Activated CD4-positive, alpha-beta T cell treated with anti-CD3 and anti-CD28 coated beads for 4 hours (primary cell): ENCODE measurements around the gene CCDC116.
"Not testable (repeated sequence)": the region's sequence is repeated elsewhere in the genome, so short reads cannot be mapped to it uniquely, and the experiment has no call there.

Experiments used
- DNase-seq, 2 donors: peaks; one replicate each; pipeline ENCODE4 v3.0.0-alpha.2; 2020

Gene CCDC116, protein sequence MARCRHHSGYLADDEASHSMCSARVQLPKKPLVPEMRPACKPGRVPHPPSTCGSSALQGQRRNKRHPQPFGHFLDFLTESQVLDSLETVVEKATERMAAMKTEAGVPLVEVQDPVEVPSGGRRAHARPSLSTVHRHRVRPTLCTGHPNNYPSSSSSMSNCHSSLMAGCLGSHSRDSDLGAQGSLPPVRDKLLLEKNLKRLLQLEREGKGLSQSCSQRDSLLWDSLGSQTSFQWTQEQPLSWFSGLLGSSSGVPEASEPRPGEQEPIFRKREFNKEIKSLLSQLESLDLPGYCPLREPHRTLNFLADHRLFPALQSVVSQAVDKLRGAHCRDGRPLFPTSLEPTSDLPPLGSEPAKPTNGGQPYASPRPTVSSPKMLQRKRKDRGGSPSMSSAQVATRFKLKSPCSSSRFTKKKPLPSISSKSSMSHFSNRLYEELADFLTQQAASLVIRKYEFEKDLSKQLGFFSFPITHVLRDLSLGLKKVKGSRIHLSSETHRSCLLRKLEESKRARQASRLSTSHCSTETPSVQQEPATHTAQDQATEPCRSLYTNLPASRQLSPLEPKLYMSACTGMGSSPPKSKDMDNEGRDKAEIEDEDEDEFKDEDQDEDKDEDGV

DNA sequence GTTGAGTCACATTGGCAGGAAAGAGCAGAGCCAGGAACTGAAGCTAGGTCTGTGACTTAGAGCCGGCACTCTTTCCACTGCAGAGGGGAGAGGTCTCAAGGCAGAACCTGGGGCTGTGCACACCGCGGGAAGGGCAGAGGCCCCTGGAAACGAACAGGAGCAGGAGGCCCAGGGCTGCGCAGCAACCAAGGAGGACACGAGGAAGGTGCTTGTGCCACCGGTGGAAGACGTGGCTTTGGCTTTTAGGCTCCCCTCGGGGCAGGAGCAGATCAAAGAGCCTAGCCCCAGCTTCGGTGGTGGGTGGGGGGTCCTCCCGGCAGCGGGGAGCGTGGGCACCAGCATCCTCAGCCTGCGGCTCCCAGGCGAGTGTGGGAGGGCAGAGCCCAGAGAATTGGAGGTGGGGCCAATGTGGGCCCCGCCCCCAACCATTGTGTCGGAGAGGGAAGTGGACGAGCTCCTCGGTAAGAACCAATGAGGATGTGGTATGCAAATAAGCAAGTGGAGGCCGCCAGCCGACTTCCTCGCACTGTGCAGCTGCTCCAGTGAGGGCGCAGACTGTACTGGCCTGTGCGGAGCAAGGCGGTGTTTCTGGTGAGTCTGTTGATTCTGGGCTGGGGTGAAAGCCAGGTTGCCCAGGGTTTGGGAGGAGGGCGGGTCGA lies at the start of gene CCDC116:
CCDC116 (plus strand) TSS at position 524 of the 659 bp plus-strand sequence. CDS start 422 bp downstream, outside the sequence.
- peak; percentile 47 to 59 for DNase-seq

DNA sequence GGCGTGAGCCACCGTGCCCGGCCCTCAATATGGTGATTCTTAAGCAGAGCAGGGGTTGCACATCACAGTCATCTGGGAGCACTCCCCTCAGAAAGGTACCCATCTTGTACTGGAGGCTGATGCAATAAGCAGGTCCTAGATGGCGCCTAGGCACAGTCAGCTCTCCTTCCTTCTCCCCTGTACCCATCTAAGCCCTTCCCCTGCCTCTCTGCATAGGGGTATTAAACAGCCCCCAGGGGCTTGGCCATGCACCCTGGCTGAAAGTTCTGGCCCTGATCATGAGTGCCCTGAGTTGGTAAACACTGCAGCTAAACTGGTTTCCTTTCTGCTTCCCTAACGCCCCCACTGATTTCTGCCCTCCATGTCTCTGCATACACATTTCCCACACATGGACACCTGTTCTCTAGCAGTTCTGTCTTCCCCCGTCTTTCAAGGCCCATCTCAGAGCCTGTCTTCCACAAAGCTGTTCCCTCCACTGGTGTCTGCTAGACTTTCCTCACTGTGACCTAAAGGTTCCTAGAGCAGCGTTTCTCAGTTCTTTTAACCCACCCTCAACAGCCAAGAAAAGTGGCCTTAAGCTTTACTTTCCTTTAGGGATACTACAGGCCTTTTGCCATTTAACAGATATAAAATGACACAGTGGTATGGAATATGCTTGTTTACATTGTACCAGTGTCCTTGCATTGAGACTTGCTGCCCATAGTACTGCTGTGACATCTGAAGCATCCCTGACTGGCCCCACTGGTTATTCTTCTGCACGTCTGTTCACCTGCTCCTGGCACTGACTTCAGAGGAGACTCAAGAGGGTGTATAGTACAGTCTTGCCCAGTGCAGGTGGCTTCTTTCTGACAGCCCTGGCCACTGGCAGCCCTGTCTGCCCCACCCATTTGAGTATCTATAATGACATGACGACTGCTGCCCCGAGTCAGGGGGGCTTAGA lies 49.5 kb upstream of the CCDC116 start:
- no peak for DNase-seq

GRCh38 chr22:21585389-21585788 lies 47.2 kb upstream of the CCDC116 start:
- no peak for DNase-seq

- no peak for DNase-seq
These were observed 44.6 kb upstream of the CCDC116 start for GRCh38 chr22:21587803-21588611.

GRCh38 chr22:21589396-21589795 lies 43.2 kb upstream of the CCDC116 start:
- DNase-seq = no peak

GRCh38 chr22:21590809-21591641 lies 41.5 kb upstream of the CCDC116 start:
- DNase-seq = no peak

DNA sequence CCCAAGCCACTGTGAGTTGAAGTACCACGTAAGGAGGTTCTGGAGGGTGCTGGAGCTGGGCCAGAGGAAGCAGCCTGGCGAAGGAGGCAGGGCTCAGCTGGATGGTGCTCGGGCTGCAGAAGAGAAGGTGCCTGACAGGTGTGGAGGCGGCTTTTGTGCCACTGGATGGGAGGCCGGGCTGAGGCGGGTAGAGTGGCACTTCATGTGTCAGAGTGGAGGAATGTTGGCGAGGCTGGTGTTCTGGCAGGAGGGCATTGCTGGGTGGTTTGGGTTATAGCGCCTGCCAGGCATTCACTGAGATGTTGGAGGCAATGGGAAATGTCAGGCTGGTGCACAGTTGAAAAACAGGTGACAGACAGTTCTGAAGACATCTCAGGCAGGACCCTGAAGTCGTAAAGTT lies 40.9 kb upstream of the CCDC116 start:
- no peak for DNase-seq

DNA sequence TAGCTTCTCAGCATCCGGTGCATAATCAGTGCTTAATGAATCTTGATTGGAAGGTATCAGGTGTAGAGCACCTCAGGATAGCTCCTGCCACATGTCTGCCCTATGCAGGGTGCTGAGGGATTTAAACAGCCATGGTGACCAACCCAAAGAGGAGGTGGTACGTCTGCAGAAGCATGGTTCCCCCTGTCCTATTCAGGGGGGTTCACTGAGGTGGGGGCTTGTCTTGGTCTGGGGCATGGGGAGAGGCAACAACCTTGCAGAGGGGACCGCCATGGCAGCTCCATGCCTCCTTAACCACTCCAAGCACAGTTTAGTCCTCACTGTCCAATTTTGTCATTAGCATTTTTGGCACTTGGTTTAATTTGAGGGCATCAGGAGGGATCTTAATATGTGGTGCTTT lies 40.1 kb upstream of the CCDC116 start:
- DNase-seq = no peak

GRCh38 chr22:21593406-21594232 lies 38.9 kb upstream of the CCDC116 start:
- DNase-seq = no peak

DNA sequence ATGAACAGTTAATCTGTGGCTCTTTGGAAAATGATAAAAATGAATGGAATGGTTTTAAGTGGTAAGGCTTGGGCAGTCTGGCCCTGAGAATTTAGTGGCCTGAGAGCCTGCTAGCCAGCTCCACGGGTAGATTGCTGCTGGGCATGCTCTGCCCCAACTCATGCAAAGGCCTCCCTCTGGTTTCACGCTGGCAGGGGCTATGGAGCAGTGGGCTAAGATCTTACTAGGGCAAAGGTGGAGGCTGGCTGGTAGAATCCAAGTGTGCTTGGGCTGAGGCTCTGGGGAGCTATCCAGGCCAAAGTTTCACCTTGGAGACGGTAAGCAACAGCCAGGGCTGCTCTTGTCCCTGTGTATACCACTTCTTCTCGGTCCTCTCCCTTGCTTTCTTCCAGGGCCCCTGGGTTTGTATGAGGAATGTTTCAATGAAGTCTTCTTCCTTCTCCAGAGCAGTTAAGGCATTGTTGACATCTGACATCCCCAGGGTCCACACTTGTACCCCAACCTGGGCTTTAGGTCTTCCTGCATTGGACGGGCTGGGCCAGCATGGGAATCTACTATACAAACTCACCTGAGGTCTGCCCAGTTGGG lies 37.6 kb upstream of the CCDC116 start:
- DNase-seq = no peak

DNA sequence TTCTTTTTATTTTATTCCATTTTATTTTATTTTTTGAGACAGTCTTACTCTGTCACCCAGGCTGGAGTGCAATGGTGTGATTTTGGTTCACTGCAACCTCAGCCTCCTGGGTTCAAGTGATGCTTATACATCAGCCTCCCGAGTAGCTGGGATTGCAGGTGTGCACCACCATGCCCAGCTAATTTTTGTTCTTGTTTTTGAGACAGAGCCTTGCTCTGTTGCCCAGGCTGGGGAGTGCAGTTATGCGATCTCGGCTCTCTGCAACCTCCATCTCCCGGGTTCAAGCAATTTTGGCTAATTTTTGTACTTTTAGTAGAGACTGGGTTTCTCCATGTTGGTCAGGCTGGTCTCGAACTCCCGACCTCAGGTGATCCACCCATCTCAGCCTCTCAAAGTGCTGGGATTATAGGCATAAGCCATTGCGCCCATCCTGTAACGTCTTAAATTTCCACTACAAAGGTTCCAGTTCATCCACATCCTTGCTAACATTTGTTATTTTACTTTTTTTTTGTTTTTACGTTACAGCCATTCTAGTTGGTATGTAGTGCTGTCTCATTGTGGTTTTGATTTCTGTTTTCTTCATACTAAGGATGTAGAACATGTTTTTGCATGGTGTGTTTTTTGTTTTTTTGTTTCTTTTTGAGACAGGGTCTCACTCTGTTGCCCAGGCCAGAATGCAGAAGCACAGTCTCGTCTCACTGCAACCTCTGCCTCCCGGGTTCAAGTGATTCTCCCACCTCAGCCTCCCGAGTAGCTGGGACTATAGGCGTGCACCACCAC lies 36.0 kb upstream of the CCDC116 start:
- DNase-seq = not testable (repeated sequence)

DNA sequence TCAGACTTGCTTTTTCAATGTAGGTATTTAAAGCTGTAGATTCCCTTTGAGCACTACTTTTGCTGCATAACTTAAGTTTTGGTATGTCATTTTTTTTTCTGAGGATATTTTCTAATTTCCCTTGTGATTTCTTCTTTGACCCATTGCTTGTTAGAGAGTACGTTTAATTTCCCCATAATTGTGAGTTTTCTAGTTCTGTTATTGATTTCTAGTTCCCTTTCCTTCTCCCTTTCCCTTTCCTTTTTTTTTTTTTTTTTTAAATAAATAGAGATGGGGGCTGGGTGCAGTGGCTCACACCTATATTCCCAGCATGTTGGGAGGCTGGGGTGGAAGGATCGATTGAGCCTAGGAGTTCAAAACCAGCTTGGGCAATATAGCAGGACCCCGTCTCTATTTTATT lies 34.3 kb upstream of the CCDC116 start:
- DNase-seq = no peak

GRCh38 chr22:21599053-21599893 lies 33.3 kb upstream of the CCDC116 start:
- no peak for DNase-seq

GRCh38 chr22:21602579-21602978 lies 30.0 kb upstream of the CCDC116 start:
- no peak for DNase-seq

GRCh38 chr22:21603973-21604372 lies 28.6 kb upstream of the CCDC116 start:
- no peak for DNase-seq

DNA sequence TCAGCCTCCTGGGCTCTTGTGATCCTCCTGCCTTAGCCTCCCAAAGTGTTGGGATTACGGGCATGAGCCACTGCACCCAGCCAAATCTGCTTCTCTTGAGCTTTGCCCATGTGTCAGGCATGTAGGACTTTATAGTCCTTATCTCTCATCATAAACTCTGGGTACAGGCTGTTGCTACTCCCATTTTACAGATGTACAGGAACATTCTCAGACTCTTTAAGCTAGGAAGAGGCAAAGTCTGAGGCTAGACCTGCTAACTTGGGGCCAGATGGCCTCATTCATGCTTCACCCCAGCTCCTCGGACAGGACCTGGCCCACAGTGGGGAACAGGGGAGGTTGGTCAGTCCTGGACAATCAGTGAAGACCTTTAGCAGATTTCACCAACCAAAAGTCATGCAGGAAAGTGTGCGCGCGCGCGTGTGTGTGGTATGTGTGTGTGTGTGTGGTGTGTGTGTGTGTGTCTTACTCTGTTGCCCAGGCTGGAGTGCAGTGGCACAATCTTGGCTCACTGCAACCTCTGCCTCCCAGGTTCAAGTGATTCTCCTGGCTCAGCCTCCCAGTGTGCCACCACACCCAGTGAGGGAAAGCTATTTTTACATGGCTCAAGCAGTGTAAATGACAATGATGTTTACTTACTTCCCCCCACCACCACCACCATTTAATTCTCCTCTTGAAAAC lies 26.5 kb upstream of the CCDC116 start:
- no peak for DNase-seq

GRCh38 chr22:21606775-21607174 lies 25.8 kb upstream of the CCDC116 start:
- no peak for DNase-seq
